Kidney epithelial cell (primary cell): ENCODE results near the gene DYNLT2. TPM values are rescaled to one million over a fixed set of nuclear protein-coding genes. Genes with fewer than 3 reads are reported as not detected.
"Not testable (repeated sequence)": the region's sequence is repeated elsewhere in the genome, so short reads cannot be mapped to it uniquely, and the experiment has no call there.

Source experiments
- DNase-seq: peaks from one replicate; pipeline ENCODE4 v3.0.0-alpha.2; 2010; ENCODE audit warnings: low read depth
- H3K27me3 ChIP-seq: 2 replicates; pipeline ENCODE4 v1.6.0; 2011; ENCODE audit warnings: low read length; ENCODE audit not compliant: control insufficient read depth, insufficient read depth
- H3K36me3 ChIP-seq: 2 replicates; pipeline ENCODE4 v1.5.1; 2011; ENCODE audit warnings: low read length; ENCODE audit not compliant: control insufficient read depth, insufficient read depth
- H3K4me3 ChIP-seq: 2 replicates; pipeline ENCODE4 v1.5.1; 2011; ENCODE audit warnings: low read depth, mild to moderate bottlenecking, control low read depth, low read length
- total RNA-seq: library from RNA; depleted of rRNA; stranded (reverse); fragments of >200 nt; gene quantifications from 2 replicates; pipeline ENCODE4 v1.2.3, GENCODE V29; 2015
- TF ChIP-seq, protein P1 (sequence below): IDR thresholded peaks from 2 replicates; pipeline ENCODE4 v1.5.1; 2011; ENCODE audit warnings: mild to moderate bottlenecking, moderate library complexity, low read length, control low read depth, inconsistent platforms; ENCODE audit not compliant: insufficient read depth, poor library complexity, severe bottlenecking

DYNLT2 gene
- total RNA-seq, 1 donor from 2014 or later = 1.3 TPM

DNA sequence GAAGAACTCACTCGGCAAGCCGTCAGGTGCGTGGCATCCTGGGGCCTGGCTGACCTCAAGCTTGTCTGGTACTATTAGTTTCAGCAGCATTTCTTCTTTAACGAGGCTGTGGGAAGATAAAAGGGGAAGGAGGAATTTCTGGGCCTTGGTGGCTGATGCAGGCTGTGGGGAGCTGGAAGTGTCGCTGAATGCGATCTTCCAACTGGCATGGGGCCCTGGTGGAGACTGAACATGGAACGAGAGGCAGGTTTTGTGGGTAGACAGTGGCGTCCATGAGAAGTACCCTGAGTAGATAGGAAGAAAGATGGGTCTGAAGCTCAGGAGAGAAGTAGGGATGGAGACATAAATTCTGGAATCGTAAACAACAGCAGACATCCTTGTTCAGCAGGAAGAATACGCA lies 23.9 kb upstream of the DYNLT2 start:
- TF ChIP-seq, protein P1, sequence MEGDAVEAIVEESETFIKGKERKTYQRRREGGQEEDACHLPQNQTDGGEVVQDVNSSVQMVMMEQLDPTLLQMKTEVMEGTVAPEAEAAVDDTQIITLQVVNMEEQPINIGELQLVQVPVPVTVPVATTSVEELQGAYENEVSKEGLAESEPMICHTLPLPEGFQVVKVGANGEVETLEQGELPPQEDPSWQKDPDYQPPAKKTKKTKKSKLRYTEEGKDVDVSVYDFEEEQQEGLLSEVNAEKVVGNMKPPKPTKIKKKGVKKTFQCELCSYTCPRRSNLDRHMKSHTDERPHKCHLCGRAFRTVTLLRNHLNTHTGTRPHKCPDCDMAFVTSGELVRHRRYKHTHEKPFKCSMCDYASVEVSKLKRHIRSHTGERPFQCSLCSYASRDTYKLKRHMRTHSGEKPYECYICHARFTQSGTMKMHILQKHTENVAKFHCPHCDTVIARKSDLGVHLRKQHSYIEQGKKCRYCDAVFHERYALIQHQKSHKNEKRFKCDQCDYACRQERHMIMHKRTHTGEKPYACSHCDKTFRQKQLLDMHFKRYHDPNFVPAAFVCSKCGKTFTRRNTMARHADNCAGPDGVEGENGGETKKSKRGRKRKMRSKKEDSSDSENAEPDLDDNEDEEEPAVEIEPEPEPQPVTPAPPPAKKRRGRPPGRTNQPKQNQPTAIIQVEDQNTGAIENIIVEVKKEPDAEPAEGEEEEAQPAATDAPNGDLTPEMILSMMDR = no peak
- Histone ChIP-seq H3K36me3 (peaks cover 3% of the 10 kb centered on the region), H3K4me3 (no peak overlapping the region), H3K27me3 (no peaks in the 10 kb centered on the region)
- DNase-seq = no peak

DNA sequence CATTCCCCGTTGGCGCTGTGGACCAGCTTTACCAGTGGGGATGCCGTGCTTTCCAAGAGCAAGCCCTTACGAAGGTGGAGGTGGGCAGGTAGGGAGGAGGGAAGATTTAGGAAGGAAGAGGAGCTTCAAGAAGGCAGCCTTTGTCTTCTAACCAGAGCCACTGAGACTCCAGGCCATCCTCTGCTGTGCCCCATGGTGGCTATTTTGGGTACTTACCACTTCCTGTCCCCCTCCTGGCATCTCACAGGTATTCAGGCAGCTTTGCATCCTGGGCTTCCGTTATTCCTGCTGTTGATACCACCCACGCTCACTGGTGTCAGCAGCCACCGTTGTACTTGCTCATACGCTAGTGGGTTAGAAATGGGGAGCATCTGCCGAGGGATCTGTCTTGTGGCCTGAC lies 23.0 kb upstream of the DYNLT2 start:
- H3K36me3 ChIP-seq = peaks cover 3% of the 10 kb centered on the region
- DNase-seq = no peak
- H3K4me3 ChIP-seq = no peak overlapping the region
- TF ChIP-seq, protein P1 = no peak
- no peaks in the 10 kb centered on the region for H3K27me3 ChIP-seq

DNA sequence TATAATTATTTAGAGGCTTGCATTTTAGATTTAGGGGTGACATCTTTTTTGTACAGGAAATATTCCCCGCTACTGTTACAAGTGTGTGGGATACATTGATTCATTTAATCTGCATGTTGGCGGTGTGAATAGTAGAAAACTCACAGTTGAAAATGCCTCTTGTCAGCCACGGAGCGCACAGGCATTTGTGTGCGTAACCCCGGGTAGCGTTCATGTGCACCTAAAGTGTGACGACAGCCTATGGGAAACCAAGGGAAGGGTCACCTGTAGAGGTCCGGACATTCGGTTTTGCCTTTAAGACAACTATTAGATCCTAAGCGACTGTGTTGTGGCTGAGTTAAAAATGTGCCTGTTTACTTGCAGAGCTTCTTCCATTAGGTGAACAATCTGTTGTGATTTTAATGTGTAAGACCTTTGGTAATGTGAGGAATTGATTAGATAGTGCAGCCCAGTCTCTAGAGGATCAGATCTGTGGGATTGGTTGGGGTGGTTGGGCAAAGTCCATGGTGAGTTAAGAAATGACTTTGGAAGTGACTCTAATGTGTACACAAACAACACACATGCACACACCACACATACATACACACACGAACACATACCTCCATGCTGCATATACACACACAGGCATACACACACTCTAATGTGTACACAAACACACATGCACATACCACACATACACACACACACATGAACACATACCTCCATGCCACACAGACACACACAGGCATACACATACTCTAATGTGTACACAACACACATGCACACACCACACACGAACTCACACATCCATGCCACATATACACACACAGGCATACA lies 15.8 kb upstream of the DYNLT2 start:
- TF ChIP-seq, protein P1 = no peak
- Histone ChIP-seq H3K36me3 (peaks cover 4% of the 10 kb centered on the region), H3K4me3 (no peak overlapping the region), H3K27me3 (no peaks in the 10 kb centered on the region)
- no peak for DNase-seq

DNA sequence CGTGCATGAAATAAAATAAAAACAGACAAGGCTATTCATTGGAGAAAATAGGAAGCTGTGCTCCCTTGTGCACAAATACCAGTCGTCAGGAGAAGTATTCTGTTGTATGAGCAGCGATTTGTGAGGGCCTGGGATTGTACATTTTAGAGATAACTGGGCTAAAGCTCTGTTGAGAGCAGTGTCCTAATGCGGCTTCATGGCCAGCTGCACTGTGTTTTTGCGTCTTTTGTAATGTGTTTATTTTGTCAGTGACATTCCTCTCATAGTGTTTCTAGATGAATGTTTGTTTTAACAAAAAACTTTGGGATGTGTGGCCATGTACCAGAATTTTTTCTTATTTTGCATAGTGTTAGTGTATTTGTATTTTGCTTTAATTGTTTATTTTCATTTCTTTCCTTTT lies 14.9 kb upstream of the DYNLT2 start:
- peaks cover 2% of the 10 kb centered on the region for H3K36me3 ChIP-seq
- no peaks in the 10 kb centered on the region for H3K27me3 ChIP-seq
- TF ChIP-seq, protein P1 = no peak

DNA sequence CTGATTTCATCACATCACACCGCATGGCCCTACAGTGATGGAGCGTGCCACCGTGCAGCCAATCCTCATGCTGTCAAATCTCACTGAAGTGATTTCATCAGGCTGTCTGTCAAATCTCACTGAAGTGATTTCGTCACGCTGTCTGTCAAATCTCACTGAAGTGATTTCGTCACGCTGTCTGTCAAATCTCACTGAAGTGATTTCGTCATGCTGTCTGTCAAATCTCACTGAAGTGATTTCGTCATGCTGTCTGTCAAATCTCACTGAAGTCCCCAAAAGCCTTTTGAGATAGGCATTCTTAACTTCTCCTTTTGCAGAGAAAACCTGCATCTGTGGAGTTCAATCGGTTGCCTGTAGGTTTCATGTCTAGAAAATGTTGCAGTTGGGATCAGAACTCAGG lies 14.4 kb upstream of the DYNLT2 start:
- not testable (repeated sequence) for H3K4me3 ChIP-seq, DNase-seq, H3K27me3 ChIP-seq, H3K36me3 ChIP-seq

More for the DNA sequence above, 14.9 kb upstream of the DYNLT2 start:
- H3K4me3 ChIP-seq = no peak overlapping the region
- DNase-seq = no peak

DNA sequence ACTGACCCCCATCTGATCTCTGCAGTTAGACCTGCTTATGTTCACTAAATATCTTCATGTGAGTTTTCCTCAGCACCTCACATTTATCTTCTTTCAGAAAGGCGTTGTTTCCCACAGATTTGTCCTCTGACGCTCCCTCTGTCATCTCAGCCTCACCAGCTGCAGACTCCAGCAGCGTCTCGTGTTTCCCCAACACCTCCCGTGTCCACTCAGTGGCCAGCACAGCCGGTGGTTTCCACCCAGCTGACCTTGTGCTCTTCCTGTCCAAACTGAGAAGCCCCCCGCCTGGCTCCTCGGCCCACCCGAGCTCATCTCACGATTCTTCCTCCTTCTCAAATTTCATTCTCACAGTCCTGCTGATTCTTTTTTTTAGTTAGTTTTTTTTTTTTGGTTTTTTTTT lies 12.5 kb upstream of the DYNLT2 start:
- no peak for DNase-seq
- H3K36me3 ChIP-seq = peaks cover 2% of the 10 kb centered on the region

More for the DNA sequence above, 12.5 kb upstream of the DYNLT2 start:
- H3K27me3 ChIP-seq = no peaks in the 10 kb centered on the region
- no peak overlapping the region for H3K4me3 ChIP-seq
- TF ChIP-seq, protein P1 = no peak
